NCI-H187 (cell line): ENCODE measurements around the gene ESRRA.

Experiments
- DNase-seq, 2 experiments: peaks; one replicate each; lab custom pipeline; 2025; lab: John Stamatoyannopoulos, UW

Gene ESRRA

GRCh38 chr11:64352099-64352994 is 47.0 kb downstream of the ESRRA start:
- DNase-seq, result no peak

- no peak for DNase-seq
These were observed 47.8 kb downstream of the ESRRA start for GRCh38 chr11:64352995-64353714.

- DNase-seq, result no peak
These were observed 48.6 kb downstream of the ESRRA start for GRCh38 chr11:64353715-64354506.

GRCh38 chr11:64355078-64355940 is 50.0 kb downstream of the ESRRA start:
- no peak for DNase-seq

- DNase-seq, result no peak
These were observed 51.4 kb downstream of the ESRRA start for GRCh38 chr11:64356498-64357411.

- no peak for DNase-seq
These were observed 52.1 kb downstream of the ESRRA start for GRCh38 chr11:64357446-64357845.

- no peak for DNase-seq
These were observed 52.7 kb downstream of the ESRRA start for GRCh38 chr11:64357904-64358535.

GRCh38 chr11:64358536-64358906 is 53.2 kb downstream of the ESRRA start:
- DNase-seq, result no peak

GRCh38 chr11:64358907-64359711 is 53.8 kb downstream of the ESRRA start, which contains the start of gene RPS6KA4:
RPS6KA4 (plus strand) TSS chr11:64359162; CDS start chr11:64359236, 74 bp downstream.
- no peak for DNase-seq

- DNase-seq, result no peak
These were observed 54.6 kb downstream of the ESRRA start for GRCh38 chr11:64359712-64360445.

GRCh38 chr11:64360448-64360921 is 55.2 kb downstream of the ESRRA start:
- no peak for DNase-seq

GRCh38 chr11:64361659-64362058 is 56.3 kb downstream of the ESRRA start:
- no peak for DNase-seq

GRCh38 chr11:64362339-64362738 is 57.0 kb downstream of the ESRRA start:
- DNase-seq, result no peak

GRCh38 chr11:64364435-64364834 is 59.1 kb downstream of the ESRRA start:
- DNase-seq, result no peak

GRCh38 chr11:64364911-64365310 is 59.6 kb downstream of the ESRRA start:
- no peak for DNase-seq
